CD14-positive monocyte (primary cell): ENCODE results near the gene NUDT8. TPM values are rescaled to one million over a fixed set of nuclear protein-coding genes. Genes with fewer than 3 reads are reported as not detected.
A peak's percentile ranks its signal among the peaks of the same experiment; 100 is the strongest.

ENCODE experiments used
- DNase-seq, 3 donors: peaks; one replicate each; pipeline ENCODE4 v3.0.0-alpha.2; 2011 to 2022
- H2AFZ ChIP-seq: 2 replicates; pipeline ENCODE4 v1.6.0; 2012; ENCODE audit warnings: mild to moderate bottlenecking, low read depth, low read length, inconsistent platforms; ENCODE audit not compliant: insufficient read depth, poor library complexity, severe bottlenecking
- H3K27ac ChIP-seq, 2 donors: 1 replicate in 1 of 2; 2 replicates in 1 of 2; pipeline ENCODE4 v1.5.1; 2012 to 2013; ENCODE audit warnings: low read length in 2 of 2, control low read depth in 1 of 2, inconsistent platforms in 1 of 2, low read depth in 1 of 2, mild to moderate bottlenecking in 1 of 2
- H3K27me3 ChIP-seq, 2 donors: one replicate each; pipeline versions ENCODE4 v1.6.0 to v1.6.1; 2011 to 2013; ENCODE audit warnings: low read length in 2 of 2; ENCODE audit not compliant: control insufficient read depth in 2 of 2, insufficient read depth in 2 of 2
- H3K36me3 ChIP-seq, 2 donors: replicated peaks in 1 of 2; 1 replicate in 1 of 2; 2 replicates in 1 of 2; pipeline versions ENCODE4 v1.5.1 to v1.6.1; 2012 to 2013; ENCODE audit warnings: low read length in 2 of 2, control low read depth in 1 of 2, inconsistent platforms in 1 of 2, mild to moderate bottlenecking in 1 of 2; ENCODE audit not compliant: insufficient read depth in 2 of 2, control insufficient read depth in 1 of 2
- H3K4me1 ChIP-seq, 2 donors: 1 replicate in 1 of 2; 2 replicates in 1 of 2; pipeline versions ENCODE4 v1.5.1 to v1.6.1; 2012 to 2013; ENCODE audit warnings: low read length in 2 of 2, control low read depth in 1 of 2, inconsistent platforms in 1 of 2, mild to moderate bottlenecking in 1 of 2, moderate library complexity in 1 of 2; ENCODE audit not compliant: insufficient read depth in 2 of 2, control insufficient read depth in 1 of 2
- H3K4me2 ChIP-seq: replicated peaks from 2 replicates; pipeline ENCODE3; 2012; ENCODE audit warnings: low read length, moderate library complexity, mild to moderate bottlenecking; ENCODE audit not compliant: poor library complexity, severe bottlenecking; ENCODE audit errors: extremely low read depth
- H3K4me3 ChIP-seq, 3 experiments: fragments of 200-600 bp in 1 of 3; sonication (generic) in 1 of 3; replicated peaks in 1 of 3; 1 replicate in 2 of 3; 2 replicates in 1 of 3; pipeline ENCODE4 v1.5.1; 2011 to 2013; ENCODE audit warnings: low read length in 3 of 3, mild to moderate bottlenecking in 3 of 3, control low read depth in 2 of 3, low read depth in 2 of 3, inconsistent platforms in 1 of 3, moderate library complexity in 1 of 3
- H3K79me2 ChIP-seq: 2 replicates; pipeline ENCODE4 v1.6.0; 2012; ENCODE audit warnings: mild to moderate bottlenecking, control low read depth, inconsistent platforms, low read length, moderate library complexity; ENCODE audit not compliant: insufficient read depth
- H3K9ac ChIP-seq: 2 replicates; pipeline ENCODE4 v1.6.0; 2017; ENCODE audit warnings: low read length, mild to moderate bottlenecking; ENCODE audit not compliant: insufficient read depth, poor library complexity, severe bottlenecking
- H3K9me3 ChIP-seq, 2 donors: replicated peaks in 1 of 2; 1 replicate in 1 of 2; 2 replicates in 1 of 2; pipeline versions ENCODE4 v1.5.1 to v1.6.1; 2012 to 2013; ENCODE audit warnings: low read length in 2 of 2, control low read depth in 1 of 2; ENCODE audit not compliant: control insufficient read depth in 1 of 2, insufficient read depth in 1 of 2
- H4K20me1 ChIP-seq: 2 replicates; pipeline ENCODE4 v1.6.0; 2012; ENCODE audit warnings: mild to moderate bottlenecking, low read length, control low read depth, moderate library complexity; ENCODE audit not compliant: insufficient read depth
- H3K27ac Mint-ChIP-seq, 7 donors: one replicate each; pipeline ENCODE4 v1.8.0; 2020; ENCODE audit warnings: mild to moderate bottlenecking in 7 of 7, mixed read lengths in 7 of 7, moderate library complexity in 6 of 7, inconsistent platforms in 2 of 7
- H3K27me3 Mint-ChIP-seq, 3 donors: one replicate each; pipeline ENCODE4 v1.8.0; 2021 to 2022; ENCODE audit warnings: low read depth in 3 of 3, mild to moderate bottlenecking in 3 of 3, mixed read lengths in 3 of 3, moderate library complexity in 3 of 3, inconsistent platforms in 1 of 3
- H3K36me3 Mint-ChIP-seq, 2 donors: one replicate each; pipeline ENCODE4 v1.8.0; 2020; ENCODE audit warnings: mixed read lengths in 2 of 2, inconsistent platforms in 1 of 2, mild to moderate bottlenecking in 1 of 2
- H3K4me1 Mint-ChIP-seq: one replicate; pipeline ENCODE4 v1.8.0; 2020; ENCODE audit warnings: mild to moderate bottlenecking, mixed read lengths
- H3K4me3 Mint-ChIP-seq, 2 donors: one replicate each; pipeline ENCODE4 v1.8.0; 2020; ENCODE audit warnings: mild to moderate bottlenecking in 2 of 2, mixed read lengths in 2 of 2, moderate library complexity in 1 of 2
- H3K9me3 Mint-ChIP-seq, 7 donors: one replicate each; pipeline ENCODE4 v1.8.0; 2020 to 2022; ENCODE audit warnings: mixed read lengths in 7 of 7, mild to moderate bottlenecking in 6 of 7, moderate library complexity in 6 of 7, inconsistent platforms in 2 of 7
- WGBS: methylation state at CpG from one replicate; pipeline ENCODE4 v1.1.5; 2013; ENCODE audit warnings: missing lambda C conversion rate; ENCODE audit not compliant: insufficient coverage; 5-methylcytosine and 5-hydroxymethylcytosine counted together
- intact Hi-C, 2 donors: fragments of 100-400 bp; cut with micrococcal nuclease; formaldehyde crosslinking; loops; one replicate each; pipeline versions ENCODE4 v1.15.0 to v1.15.1; 2023
- polyA plus RNA-seq, 3 donors: library from polyadenylated mRNA; depleted of rRNA in 1 of 3; unstranded in 2 of 3; stranded (reverse) in 1 of 3; fragments of 300-500 nt in 2 of 3; fragments of >200 nt in 1 of 3; fragmentation: Illumina TruSeq in 2 of 3; gene quantifications; 1 replicate in 2 of 3; 2 replicates in 1 of 3; pipeline ENCODE4 v1.2.3, GENCODE V29; 2012 to 2021
- TF ChIP-seq, protein P1 (sequence below): fragments of 200-600 bp; IDR thresholded peaks from one replicate; pipeline ENCODE4 v1.8.0; 2022; ENCODE audit warnings: antibody characterized with exemption, mild to moderate bottlenecking

Gene NUDT8
- polyA plus RNA-seq, 3 donors = 0.92 to 1.4 (median 1.3) TPM

- Histone ChIP-seq H3K36me3 (peaks cover 18 to 25% of the 10 kb centered on the region in 2 donors), H3K4me1 (peaks cover 69 to 77% of the 10 kb centered on the region in 2 donors), H3K4me2 (peak overlapping the region; percentile 83), H3K27ac (peak overlapping the region; percentile 80 to 85), H4K20me1 (peaks cover 28% of the 10 kb centered on the region), H3K79me2 (peaks cover 23% of the 10 kb centered on the region), H3K9me3 (peaks cover 0 to 2% of the 10 kb centered on the region in 2 donors), H3K9ac (peak overlapping the region; percentile 83), H3K4me3 (peak overlapping the region; percentile 47 to 82 (median 67)), H3K27me3 (no peaks in the 10 kb centered on the region), H2AFZ (peak overlapping the region; percentile 81)
- 27% methylated on average over 15 of the region's 33 CpGs for WGBS
- H3K27ac Mint-ChIP-seq = peak overlapping the region; percentile 79 to 91 (median 85)
- H3K4me1 Mint-ChIP-seq = peaks cover 72% of the 10 kb centered on the region
- peak overlapping the region; percentile 81 to 90 for H3K4me3 Mint-ChIP-seq
- intact Hi-C loops = no loop called here
- peaks cover 5 to 11% (median 6%) of the 10 kb centered on the region in 3 donors for H3K27me3 Mint-ChIP-seq
- TF ChIP-seq, protein P1, sequence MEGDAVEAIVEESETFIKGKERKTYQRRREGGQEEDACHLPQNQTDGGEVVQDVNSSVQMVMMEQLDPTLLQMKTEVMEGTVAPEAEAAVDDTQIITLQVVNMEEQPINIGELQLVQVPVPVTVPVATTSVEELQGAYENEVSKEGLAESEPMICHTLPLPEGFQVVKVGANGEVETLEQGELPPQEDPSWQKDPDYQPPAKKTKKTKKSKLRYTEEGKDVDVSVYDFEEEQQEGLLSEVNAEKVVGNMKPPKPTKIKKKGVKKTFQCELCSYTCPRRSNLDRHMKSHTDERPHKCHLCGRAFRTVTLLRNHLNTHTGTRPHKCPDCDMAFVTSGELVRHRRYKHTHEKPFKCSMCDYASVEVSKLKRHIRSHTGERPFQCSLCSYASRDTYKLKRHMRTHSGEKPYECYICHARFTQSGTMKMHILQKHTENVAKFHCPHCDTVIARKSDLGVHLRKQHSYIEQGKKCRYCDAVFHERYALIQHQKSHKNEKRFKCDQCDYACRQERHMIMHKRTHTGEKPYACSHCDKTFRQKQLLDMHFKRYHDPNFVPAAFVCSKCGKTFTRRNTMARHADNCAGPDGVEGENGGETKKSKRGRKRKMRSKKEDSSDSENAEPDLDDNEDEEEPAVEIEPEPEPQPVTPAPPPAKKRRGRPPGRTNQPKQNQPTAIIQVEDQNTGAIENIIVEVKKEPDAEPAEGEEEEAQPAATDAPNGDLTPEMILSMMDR = no peak
- H3K9me3 Mint-ChIP-seq = peaks cover 0 to 13% (median 3%) of the 10 kb centered on the region in 7 donors
- peak; percentile 62 to 75 (median 68) for DNase-seq
- peaks cover 32 to 39% of the 10 kb centered on the region in 2 donors for H3K36me3 Mint-ChIP-seq
Measured at GRCh38 chr11:67584205-67584880, 45.4 kb downstream of the NUDT8 start.

DNA sequence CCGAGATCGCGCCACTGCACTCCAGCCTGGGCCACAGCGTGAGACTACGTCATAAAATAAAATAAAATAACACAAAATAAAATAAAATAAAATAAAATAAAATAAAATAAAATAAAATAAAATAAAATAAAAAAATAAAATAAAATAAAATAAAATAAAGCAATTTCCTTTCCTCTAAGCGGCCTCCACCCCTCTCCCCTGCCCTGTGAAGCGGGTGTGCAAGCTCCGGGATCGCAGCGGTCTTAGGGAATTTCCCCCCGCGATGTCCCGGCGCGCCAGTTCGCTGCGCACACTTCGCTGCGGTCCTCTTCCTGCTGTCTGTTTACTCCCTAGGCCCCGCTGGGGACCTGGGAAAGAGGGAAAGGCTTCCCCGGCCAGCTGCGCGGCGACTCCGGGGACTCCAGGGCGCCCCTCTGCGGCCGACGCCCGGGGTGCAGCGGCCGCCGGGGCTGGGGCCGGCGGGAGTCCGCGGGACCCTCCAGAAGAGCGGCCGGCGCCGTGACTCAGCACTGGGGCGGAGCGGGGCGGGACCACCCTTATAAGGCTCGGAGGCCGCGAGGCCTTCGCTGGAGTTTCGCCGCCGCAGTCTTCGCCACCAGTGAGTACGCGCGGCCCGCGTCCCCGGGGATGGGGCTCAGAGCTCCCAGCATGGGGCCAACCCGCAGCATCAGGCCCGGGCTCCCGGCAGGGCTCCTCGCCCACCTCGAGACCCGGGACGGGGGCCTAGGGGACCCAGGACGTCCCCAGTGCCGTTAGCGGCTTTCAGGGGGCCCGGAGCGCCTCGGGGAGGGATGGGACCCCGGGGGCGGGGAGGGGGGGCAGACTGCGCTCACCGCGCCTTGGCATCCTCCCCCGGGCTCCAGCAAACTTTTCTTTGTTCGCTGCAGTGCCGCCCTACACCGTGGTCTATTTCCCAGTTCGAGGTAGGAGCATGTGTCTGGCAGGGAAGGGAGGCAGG is 46.2 kb downstream of the NUDT8 start, which contains the start of gene GSTP1:
TSS of gene GSTP1 (plus strand) at position 566 of the 958 bp plus-strand sequence. CDS start at position 598, 32 bp downstream.
- Histone ChIP-seq H3K27ac (peak within 1 kb of the TSS; percentile 80 to 85), H3K9me3 (peaks cover 0 to 2% of the 10 kb centered on the region in 2 donors), H3K36me3 (peaks cover 18 to 19% of the 10 kb centered on the region in 2 donors), H3K79me2 (peaks cover 23% of the 10 kb centered on the region), H3K9ac (peak within 1 kb of the TSS; percentile 83), H3K4me1 (peaks cover 66 to 73% of the 10 kb centered on the region in 2 donors), H3K4me3 (peak within 1 kb of the TSS; percentile 47 to 82 (median 67)), H4K20me1 (peaks cover 28% of the 10 kb centered on the region), H3K4me2 (peak within 1 kb of the TSS; percentile 83), H2AFZ (peak within 1 kb of the TSS; percentile 81), H3K27me3 (no peaks in the 10 kb centered on the region)
- H3K27ac Mint-ChIP-seq = peak within 1 kb of the TSS; percentile 83 to 93 (median 91)
- under 1% methylated on average over 56 of the region's 81 CpGs for WGBS
- peak within 1 kb of the TSS; percentile 88 to 93 for H3K4me3 Mint-ChIP-seq
- intact Hi-C loops = no loop called here
- H3K36me3 Mint-ChIP-seq = peaks cover 27 to 34% of the 10 kb centered on the region in 2 donors
- TF ChIP-seq, protein P1 = peak; percentile 86
- DNase-seq = peak; percentile 67 to 75 (median 73)
- H3K9me3 Mint-ChIP-seq = peaks cover 0 to 13% (median 3%) of the 10 kb centered on the region in 7 donors
- peaks cover 6 to 15% (median 8%) of the 10 kb centered on the region in 3 donors for H3K27me3 Mint-ChIP-seq
- H3K4me1 Mint-ChIP-seq = peaks cover 71% of the 10 kb centered on the region
